HEK293 (cell line): ENCODE measurements around the gene PAX2.

ENCODE experiments used
- KLF16 ChIP-seq: fragments of 450-650 bp; formaldehyde crosslinking; IDR thresholded peaks from 2 replicates; pipeline ENCODE4 v1.5.1; 2017; ENCODE audit warnings: missing biosample characterization, missing genetic modification characterization
- YY1 ChIP-seq: fragments of 450-650 bp; formaldehyde crosslinking; IDR thresholded peaks from 2 replicates; pipeline ENCODE4 v1.5.1; 2018; ENCODE audit warnings: missing biosample characterization, missing genetic modification characterization
- ZNF23 ChIP-seq: fragments of 450-650 bp; formaldehyde crosslinking; IDR thresholded peaks from 2 replicates; pipeline ENCODE4 v1.5.1; 2016; ENCODE audit warnings: missing biosample characterization, missing genetic modification characterization, borderline replicate concordance
- ZNF239 ChIP-seq: fragments of 450-650 bp; formaldehyde crosslinking; IDR thresholded peaks from 2 replicates; pipeline ENCODE4 v1.5.1; 2016; ENCODE audit warnings: missing biosample characterization, missing genetic modification characterization
- ZNF354C ChIP-seq: fragments of 450-650 bp; formaldehyde crosslinking; IDR thresholded peaks from 2 replicates; pipeline ENCODE4 v1.5.1; 2016; ENCODE audit warnings: missing biosample characterization, missing genetic modification characterization, low read depth, borderline replicate concordance
- ZNF416 ChIP-seq: fragments of 450-650 bp; formaldehyde crosslinking; IDR thresholded peaks from 2 replicates; pipeline ENCODE4 v1.5.1; 2016; ENCODE audit warnings: missing biosample characterization, missing genetic modification characterization
- ZNF544 ChIP-seq: fragments of 450-650 bp; formaldehyde crosslinking; IDR thresholded peaks from 2 replicates; pipeline ENCODE4 v1.5.0; 2017; ENCODE audit warnings: missing biosample characterization, missing genetic modification characterization
- TF ChIP-seq, protein P1 (sequence below): fragments of 450-650 bp; formaldehyde crosslinking; IDR thresholded peaks from 2 replicates; pipeline ENCODE4 v1.5.1; 2016; ENCODE audit warnings: missing biosample characterization, missing genetic modification characterization
- TF ChIP-seq, protein P2 (sequence below): fragments of 450-650 bp; formaldehyde crosslinking; IDR thresholded peaks from 2 replicates; pipeline ENCODE4 v1.5.1; 2016; ENCODE audit warnings: missing biosample characterization, missing genetic modification characterization
- TF ChIP-seq, protein P3 (sequence below): fragments of 450-650 bp; formaldehyde crosslinking; IDR thresholded peaks from 2 replicates; pipeline ENCODE4 v1.5.1; 2017; ENCODE audit warnings: missing biosample characterization, missing genetic modification characterization

- TF ChIP-seq ZNF239, result no peak
- TF ChIP-seq ZNF23, result no peak
- no peak for TF ChIP-seq ZNF544 (tag by site-specific recombination)
- TF ChIP-seq ZNF416 (tag by site-specific recombination), result no peak
- TF ChIP-seq ZNF354C (tag by site-specific recombination), result no peak
- TF ChIP-seq, protein P1, sequence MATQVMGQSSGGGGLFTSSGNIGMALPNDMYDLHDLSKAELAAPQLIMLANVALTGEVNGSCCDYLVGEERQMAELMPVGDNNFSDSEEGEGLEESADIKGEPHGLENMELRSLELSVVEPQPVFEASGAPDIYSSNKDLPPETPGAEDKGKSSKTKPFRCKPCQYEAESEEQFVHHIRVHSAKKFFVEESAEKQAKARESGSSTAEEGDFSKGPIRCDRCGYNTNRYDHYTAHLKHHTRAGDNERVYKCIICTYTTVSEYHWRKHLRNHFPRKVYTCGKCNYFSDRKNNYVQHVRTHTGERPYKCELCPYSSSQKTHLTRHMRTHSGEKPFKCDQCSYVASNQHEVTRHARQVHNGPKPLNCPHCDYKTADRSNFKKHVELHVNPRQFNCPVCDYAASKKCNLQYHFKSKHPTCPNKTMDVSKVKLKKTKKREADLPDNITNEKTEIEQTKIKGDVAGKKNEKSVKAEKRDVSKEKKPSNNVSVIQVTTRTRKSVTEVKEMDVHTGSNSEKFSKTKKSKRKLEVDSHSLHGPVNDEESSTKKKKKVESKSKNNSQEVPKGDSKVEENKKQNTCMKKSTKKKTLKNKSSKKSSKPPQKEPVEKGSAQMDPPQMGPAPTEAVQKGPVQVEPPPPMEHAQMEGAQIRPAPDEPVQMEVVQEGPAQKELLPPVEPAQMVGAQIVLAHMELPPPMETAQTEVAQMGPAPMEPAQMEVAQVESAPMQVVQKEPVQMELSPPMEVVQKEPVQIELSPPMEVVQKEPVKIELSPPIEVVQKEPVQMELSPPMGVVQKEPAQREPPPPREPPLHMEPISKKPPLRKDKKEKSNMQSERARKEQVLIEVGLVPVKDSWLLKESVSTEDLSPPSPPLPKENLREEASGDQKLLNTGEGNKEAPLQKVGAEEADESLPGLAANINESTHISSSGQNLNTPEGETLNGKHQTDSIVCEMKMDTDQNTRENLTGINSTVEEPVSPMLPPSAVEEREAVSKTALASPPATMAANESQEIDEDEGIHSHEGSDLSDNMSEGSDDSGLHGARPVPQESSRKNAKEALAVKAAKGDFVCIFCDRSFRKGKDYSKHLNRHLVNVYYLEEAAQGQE (tag by site-specific recombination), result no peak
- TF ChIP-seq, protein P2, sequence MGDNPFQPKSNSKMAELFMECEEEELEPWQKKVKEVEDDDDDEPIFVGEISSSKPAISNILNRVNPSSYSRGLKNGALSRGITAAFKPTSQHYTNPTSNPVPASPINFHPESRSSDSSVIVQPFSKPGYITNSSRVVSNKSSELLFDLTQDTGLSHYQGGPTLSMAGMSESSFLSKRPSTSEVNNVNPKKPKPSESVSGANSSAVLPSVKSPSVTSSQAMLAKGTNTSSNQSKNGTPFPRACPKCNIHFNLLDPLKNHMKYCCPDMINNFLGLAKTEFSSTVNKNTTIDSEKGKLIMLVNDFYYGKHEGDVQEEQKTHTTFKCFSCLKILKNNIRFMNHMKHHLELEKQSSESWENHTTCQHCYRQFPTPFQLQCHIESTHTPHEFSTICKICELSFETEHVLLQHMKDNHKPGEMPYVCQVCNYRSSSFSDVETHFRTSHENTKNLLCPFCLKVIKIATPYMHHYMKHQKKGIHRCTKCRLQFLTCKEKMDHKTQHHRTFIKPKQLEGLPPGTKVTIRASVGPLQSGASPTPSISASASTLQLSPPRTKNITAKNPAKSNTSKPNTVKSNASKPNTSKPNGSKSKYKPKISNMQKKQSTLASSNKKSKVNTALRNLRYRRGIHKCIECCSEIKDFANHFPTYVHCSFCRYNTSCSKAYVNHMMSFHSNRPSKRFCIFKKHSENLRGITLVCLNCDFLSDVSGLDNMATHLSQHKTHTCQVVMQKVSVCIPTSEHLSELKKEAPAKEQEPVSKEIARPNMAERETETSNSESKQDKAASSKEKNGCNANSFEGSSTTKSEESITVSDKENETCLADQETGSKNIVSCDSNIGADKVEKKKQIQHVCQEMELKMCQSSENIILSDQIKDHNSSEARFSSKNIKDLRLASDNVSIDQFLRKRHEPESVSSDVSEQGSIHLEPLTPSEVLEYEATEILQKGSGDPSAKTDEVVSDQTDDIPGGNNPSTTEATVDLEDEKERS (tag by site-specific recombination), result no peak
- TF ChIP-seq YY1 (tag by site-specific recombination), result no peak
- TF ChIP-seq, protein P3, sequence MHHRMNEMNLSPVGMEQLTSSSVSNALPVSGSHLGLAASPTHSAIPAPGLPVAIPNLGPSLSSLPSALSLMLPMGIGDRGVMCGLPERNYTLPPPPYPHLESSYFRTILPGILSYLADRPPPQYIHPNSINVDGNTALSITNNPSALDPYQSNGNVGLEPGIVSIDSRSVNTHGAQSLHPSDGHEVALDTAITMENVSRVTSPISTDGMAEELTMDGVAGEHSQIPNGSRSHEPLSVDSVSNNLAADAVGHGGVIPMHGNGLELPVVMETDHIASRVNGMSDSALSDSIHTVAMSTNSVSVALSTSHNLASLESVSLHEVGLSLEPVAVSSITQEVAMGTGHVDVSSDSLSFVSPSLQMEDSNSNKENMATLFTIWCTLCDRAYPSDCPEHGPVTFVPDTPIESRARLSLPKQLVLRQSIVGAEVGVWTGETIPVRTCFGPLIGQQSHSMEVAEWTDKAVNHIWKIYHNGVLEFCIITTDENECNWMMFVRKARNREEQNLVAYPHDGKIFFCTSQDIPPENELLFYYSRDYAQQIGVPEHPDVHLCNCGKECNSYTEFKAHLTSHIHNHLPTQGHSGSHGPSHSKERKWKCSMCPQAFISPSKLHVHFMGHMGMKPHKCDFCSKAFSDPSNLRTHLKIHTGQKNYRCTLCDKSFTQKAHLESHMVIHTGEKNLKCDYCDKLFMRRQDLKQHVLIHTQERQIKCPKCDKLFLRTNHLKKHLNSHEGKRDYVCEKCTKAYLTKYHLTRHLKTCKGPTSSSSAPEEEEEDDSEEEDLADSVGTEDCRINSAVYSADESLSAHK, result no peak
- no peak for TF ChIP-seq KLF16
Measured at GRCh38 chr10:100868382-100868781, 123.0 kb downstream of the PAX2 start.
